Measurements from ENCODE around the gene SYDE2.
"Not testable (repeated sequence)": the region's sequence is repeated elsewhere in the genome, so short reads cannot be mapped to it uniquely, and the experiment has no call there.

The SYDE2 gene

GRCh38 chr1:85168884-85169283 lies 31.9 kb downstream of the SYDE2 start:
- DNase-seq: no peak

- DNase-seq: no peak
These were observed 34.5 kb downstream of the SYDE2 start for GRCh38 chr1:85166351-85166750.

GRCh38 chr1:85158910-85159309 lies 41.9 kb downstream of the SYDE2 start:
- DNase-seq: no peak

- DNase-seq: no peak
These were observed 43.4 kb downstream of the SYDE2 start for GRCh38 chr1:85157436-85157835.

- no peak for DNase-seq
These were observed 47.5 kb downstream of the SYDE2 start for GRCh38 chr1:85153149-85153891.

- DNase-seq: no peak
These were observed 49.4 kb downstream of the SYDE2 start for GRCh38 chr1:85151446-85151845.

- DNase-seq: no peak
These were observed 51.0 kb downstream of the SYDE2 start for GRCh38 chr1:85149805-85150204.

GRCh38 chr1:85148524-85149250 lies 52.1 kb downstream of the SYDE2 start:
- DNase-seq: peak; percentile 54

GRCh38 chr1:85146972-85147359 lies 53.9 kb downstream of the SYDE2 start:
- peak; percentile 23 for DNase-seq

GRCh38 chr1:85146298-85146971 lies 54.4 kb downstream of the SYDE2 start:
- not testable (repeated sequence) for DNase-seq

- no peak for DNase-seq
These were observed 56.5 kb downstream of the SYDE2 start for GRCh38 chr1:85144351-85144750.

GRCh38 chr1:85142753-85143152 lies 58.1 kb downstream of the SYDE2 start:
- DNase-seq: no peak

- not testable (repeated sequence) for DNase-seq
These were observed 62.4 kb downstream of the SYDE2 start for GRCh38 chr1:85138439-85138838.

- no peak for DNase-seq
These were observed 63.2 kb downstream of the SYDE2 start for GRCh38 chr1:85137660-85138059.

- no peak for DNase-seq
These were observed 65.4 kb downstream of the SYDE2 start for GRCh38 chr1:85135392-85135798.

- peak; percentile 54 for DNase-seq
These were observed 66.0 kb downstream of the SYDE2 start for GRCh38 chr1:85134583-85135391.

- no peak for DNase-seq
These were observed 67.2 kb downstream of the SYDE2 start for GRCh38 chr1:85133565-85134159.

GRCh38 chr1:85132078-85132720 lies 68.6 kb downstream of the SYDE2 start:
- DNase-seq: peak; percentile 30

- no peak for DNase-seq
These were observed 72.5 kb downstream of the SYDE2 start for GRCh38 chr1:85128316-85128715.

GRCh38 chr1:85125891-85126290 lies 74.9 kb downstream of the SYDE2 start:
- DNase-seq: no peak

GRCh38 chr1:85124091-85124490 lies 76.7 kb downstream of the SYDE2 start:
- no peak for DNase-seq

GRCh38 chr1:85122169-85122568 lies 78.6 kb downstream of the SYDE2 start:
- DNase-seq: no peak

Measured in HCEC 1CT (cell line).